Hypothalamus (tissue), 51 donors: Measurements from ENCODE around the gene NPY2R.
A peak's percentile ranks its signal among the peaks of the same experiment; 100 is the strongest.

Experiments
- DNase-seq, 51 donors: peaks; one replicate each; lab custom pipeline; 2025; lab: John Stamatoyannopoulos, UW

The NPY2R gene, protein sequence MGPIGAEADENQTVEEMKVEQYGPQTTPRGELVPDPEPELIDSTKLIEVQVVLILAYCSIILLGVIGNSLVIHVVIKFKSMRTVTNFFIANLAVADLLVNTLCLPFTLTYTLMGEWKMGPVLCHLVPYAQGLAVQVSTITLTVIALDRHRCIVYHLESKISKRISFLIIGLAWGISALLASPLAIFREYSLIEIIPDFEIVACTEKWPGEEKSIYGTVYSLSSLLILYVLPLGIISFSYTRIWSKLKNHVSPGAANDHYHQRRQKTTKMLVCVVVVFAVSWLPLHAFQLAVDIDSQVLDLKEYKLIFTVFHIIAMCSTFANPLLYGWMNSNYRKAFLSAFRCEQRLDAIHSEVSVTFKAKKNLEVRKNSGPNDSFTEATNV

DNA sequence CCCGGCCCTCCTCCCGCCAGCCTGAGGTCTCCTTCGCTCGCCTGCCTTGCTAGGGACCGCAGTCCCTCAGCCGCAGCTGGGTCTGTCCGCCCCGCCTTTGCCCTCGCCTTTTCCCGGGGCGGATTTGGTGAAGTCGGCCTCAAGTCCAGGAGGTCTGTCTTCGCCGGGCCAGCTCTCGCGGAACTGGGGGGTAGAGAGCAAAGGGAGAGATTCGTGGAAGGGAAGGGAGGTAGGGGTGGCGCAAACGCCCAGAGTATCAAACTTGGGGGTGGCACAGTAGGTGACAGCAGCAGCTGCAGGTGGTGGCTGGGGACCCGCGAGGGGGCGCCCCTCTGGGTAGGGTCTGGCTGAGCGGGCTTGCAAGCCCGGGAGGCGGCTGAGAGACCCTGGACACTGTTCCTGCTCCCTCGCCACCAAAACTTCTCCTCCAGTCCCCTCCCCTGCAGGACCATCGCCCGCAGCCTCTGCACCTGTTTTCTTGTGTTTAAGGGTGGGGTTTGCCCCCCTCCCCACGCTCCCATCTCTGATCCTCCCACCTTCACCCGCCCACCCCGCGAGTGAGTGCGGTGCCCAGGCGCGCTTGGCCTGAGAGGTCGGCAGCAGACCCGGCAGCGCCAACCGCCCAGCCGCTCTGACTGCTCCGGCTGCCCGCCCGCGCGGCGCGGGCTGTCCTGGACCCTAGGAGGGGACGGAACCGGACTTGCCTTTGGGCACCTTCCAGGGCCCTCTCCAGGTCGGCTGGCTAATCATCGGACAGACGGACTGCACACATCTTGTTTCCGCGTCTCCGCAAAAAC is at the start of gene NPY2R:
Gene NPY2R (plus strand): TSS at position 379 of the 797 bp plus-strand sequence. CDS start 5,304 bp downstream, outside the sequence.
- DNase-seq = peak in 11 of 51 donors; percentile 2 to 32 (median 9)

DNA sequence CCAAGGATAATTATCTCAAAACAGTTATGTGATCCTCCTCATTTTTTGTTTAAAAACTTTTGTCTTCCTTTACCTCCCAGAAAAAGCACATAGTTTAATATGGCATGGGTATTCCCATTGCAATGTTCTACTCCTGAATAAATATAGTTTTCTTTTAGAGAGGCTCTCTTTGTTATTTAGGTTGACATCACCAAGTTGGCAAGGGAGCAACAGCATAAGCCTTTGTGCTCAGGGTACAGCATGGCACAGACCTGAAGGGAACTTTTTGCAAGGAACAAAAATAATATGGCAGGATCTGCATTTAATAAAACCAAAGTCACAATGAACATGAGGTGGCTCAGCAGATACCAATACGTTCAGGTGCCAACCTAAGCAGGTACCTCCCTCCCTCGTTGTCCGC is 47.1 kb upstream of the NPY2R start:
- DNase-seq = peak in 1 of 51 donors; percentile 30

DNA sequence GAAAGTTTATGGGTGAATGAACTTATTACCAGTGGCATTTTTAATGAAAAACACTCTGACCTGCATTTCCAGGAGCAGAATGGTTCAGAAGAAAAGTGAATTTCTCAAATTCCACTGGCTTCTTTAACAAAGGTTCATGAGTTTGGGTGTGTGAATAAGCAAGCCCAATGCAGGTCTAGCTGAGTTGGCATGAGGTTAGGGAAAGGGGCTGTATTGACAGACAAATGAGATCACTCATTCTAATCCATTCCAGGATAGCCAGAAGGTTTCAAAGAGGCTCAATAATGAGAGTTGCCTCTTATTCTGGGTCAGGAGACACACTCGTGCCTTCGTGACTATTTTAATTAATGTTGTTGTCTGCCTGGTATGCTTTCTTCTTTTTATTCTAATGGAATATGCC is 43.7 kb upstream of the NPY2R start:
- DNase-seq = no peak

DNA sequence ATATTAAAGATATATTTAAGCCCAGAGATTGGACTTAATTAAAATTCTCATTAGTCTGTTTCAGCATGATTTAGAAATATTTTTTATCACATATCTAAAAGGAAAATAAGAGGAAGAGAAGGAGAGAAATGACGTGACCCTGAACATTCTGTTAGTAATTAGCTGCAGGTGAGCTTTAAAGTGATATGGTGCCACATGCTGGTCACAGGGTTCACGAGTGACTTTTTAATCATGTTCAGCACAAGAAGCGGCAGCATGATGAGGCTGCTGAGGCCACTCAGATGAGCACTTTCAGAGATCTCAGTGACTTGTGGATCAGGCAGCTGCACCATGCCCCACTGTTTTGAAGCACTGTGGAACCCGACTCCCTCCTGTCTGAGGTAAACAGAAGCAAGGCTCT is 37.9 kb upstream of the NPY2R start:
- no peak for DNase-seq

DNA sequence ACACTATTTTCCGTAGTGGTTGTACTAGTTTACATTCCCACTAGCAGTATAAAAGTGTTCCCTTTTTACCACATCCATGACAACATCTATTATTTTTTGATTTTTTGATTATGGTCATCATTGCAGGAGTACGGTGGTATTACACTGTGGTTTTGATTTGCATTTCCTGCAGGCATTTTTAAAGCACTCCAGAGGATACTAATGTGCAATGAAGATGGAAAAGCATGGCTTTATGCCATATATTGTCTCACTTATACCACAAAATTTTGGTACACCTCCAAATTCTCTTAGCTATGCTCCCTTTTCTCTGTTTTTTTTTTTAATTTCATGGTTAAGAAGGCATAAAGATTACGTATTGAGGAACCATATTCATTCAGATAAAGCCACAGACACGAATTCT is 35.1 kb upstream of the NPY2R start:
- DNase-seq = no peak

DNA sequence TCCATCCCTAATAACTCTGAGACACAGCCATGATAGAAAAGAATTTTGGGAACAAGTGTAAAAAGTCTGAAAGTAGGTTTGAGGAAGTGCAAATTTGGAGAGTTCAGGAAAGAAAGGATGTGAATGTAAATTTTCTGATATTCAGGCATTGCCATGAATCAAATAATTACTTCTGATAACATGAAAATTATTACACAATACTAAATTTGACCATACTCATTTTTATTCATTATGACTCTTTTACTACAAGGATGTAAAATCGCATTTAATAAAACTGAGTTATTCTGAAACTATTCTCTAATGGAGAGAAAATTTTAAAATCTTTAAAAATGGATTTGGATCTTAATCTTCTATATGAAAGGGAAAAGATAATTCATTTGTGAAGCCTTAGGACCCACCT is 33.8 kb upstream of the NPY2R start:
- DNase-seq = no peak

DNA sequence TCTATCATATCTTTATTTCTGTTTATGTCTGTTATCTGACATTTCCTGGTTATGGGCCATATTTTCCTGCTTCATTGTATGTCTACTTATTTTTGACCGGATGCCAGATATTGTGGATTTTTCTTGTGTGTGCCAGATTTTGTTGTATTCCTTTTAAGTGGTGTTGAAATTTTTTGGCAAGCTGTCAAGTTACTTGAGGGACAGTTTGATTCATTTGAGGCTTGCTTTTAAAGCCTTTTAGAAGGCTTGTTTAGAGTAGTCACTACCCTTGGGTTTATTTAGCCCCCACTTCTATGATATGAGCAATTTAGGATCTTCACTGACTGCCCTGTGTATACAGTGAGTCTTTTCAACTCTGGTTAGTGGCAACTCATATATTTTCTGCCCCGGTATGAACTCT is 29.2 kb upstream of the NPY2R start:
- no peak for DNase-seq

DNA sequence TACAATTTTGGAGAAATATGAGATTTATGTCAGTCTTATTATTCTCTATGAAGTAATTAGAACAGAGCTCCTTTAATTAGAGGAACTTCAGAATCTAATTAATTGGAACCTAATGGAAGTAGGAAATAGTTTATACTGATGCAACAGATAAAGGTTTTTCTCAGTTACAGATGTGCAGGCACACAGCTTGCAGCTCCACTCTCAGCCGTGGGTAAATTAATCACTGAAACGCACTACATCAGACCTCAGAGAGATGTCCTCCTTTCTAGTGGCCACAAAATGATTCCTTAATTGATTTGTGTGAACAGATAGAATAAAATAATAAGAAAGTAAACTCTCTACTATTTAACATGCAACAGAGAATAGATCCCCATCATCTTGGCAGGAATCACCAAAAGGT is 21.5 kb upstream of the NPY2R start:
- no peak for DNase-seq

DNA sequence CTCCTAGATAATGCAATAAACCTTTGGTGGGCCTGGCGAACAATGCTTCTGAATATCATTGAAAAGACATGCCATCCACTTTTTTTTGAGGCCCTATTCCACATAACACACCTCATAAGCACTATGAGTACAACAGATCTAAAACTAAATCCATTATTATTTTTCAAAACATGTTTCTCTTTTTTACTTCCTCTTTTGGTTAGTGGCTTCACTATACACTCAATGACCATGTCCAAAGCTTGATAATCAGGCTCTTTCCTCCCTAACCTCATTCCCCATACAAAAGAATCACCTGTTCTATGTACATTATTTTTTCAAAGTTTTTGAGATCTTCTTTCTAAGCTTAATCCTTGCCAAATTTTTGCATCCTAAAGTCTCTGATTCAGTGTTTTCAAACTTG is 20.4 kb upstream of the NPY2R start:
- no peak for DNase-seq

DNA sequence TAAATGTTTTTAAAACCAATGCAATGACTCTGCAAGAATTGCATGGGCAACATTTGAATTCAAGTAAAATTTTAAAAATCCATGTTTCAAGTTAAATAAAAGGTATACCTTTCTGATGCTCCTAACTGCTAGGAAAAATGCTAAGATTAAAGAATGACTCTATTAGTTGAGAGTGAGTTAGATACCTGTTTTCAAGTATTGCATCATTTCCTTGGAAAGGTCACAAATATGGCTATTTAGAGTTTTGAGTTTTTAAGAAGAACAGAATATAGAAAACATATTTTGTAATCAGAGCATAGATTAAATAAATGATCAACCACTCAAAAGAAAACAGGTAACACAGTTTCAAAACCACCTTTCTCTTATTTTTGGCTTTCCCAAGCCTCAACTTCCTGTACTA is 18.3 kb upstream of the NPY2R start:
- DNase-seq = no peak

DNA sequence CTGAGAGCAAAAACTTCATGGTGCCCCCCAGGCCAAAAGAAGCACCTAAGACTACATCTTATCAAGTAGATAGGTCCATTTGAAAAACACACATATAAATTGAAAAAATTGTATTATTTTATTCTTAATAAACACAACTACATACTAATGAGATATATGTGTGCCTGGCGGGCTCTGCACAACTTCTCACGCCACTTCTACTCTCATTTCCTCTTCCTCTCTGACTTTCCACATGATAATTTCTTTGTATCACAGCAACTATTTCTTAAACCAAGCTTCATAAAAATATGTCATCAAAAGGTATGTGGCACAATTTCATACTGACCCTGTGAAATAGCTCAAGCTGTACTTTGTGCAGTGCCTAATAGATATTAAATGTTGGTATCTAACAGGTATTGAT is 10.7 kb upstream of the NPY2R start:
- DNase-seq = no peak

DNA sequence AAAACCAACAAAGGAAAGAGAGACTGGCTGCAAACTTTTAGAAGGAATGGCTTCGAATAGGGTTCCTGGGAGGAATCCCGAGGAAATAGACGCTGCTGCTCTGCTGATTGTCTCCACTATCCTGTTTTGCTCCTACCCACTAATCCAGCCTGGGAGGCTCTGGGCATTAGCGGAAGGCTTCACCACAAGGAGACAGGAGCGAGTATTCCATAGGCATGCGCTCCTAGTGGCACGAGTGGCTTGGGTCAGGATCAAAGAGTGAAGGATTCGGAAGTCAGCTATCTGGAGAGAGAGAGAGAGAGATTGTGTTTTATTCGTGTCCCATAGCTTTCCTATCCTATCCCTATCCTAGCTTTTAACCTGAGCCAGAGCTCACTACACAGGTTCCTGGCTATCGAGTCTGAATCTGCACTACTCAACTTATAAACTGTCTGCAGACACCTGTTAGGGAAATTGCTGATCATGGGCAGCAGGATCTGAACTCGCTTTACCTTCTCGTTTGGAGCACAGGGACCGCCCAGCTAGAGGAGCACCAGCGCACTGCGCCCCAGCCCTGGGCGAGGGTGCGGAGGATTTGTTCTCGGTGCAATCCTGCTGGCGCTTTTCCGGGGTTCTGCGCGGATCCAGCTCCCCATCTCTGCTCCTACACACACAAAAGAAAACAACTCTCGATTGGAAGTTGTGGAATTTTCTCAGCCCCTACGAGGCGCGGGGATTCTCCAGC is 740 bp upstream of the NPY2R start:
- DNase-seq = peak in 7 of 51 donors; percentile 0 to 30 (median 11)

DNA sequence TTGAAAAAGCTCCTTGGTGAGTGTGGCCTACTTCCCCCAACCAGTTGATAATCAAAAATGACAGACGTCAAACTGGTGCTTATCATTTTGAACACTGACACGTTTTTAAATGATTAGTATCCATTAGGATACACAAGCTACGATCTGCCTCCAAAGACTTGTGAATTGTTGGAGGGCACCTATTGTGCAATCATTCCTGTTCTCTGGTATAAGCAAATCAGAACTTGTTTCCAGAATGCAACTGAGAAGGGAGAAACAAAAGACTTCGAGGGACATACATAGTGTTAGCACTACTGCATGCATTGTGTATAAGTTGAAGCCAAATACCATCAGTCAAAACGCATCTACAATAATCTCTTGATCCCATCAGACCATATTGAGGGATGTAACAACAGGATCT is 11.6 kb downstream of the NPY2R start:
- DNase-seq = no peak

DNA sequence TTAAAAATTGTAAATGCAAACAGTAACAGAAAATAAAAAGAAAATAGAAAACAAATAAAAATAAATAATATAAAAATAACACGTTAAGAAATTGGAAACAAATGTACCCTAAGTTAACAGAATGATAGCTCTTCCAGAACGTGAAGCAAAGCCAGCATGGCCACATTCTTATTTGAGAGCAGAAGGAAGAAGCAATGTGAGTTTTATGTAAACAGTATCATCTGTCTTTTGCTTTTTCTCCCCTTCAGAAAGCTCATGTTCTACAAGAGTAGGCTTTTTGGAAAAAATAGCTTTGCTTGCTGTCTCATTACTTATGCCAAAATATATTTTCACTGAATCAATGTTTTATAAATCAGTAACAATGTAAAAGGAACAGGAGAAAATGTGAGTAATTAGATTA is 18.7 kb downstream of the NPY2R start:
- DNase-seq = no peak

DNA sequence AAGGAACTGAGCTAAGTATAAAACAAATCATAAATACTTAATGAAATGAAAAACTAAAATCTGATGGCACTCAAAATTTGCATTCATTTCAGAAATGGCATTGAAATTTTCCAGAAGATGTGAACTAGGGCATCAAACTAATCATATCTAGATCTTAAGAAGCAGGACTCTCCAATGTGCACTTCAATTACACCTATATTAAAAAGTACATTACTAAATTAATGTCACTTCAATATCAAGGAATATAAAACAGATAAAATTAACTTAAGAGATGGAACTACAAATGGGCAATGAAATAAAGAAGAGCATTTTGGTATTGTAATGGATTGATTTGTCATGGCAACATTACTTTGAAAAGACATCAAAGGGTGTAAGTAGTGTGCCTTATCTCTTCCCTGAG is 20.3 kb downstream of the NPY2R start:
- no peak for DNase-seq

DNA sequence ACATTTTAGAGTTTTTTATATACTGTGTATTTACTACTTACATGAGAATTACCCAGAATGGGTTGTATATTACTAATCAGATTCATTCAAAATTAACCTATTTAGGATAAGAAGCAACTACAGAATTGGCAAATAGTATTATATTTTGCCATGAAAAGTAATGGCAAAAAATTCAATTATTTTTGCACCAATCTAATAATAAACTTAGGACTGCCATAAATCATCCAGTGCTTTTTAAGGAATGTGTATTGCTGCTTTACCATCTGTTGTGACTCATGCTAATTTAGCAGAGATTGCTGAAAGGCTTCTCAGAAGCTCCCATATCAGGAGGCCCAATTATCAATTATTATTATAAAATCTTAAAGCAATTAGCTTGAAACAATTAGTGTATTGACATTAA is 24.0 kb downstream of the NPY2R start:
- no peak for DNase-seq

DNA sequence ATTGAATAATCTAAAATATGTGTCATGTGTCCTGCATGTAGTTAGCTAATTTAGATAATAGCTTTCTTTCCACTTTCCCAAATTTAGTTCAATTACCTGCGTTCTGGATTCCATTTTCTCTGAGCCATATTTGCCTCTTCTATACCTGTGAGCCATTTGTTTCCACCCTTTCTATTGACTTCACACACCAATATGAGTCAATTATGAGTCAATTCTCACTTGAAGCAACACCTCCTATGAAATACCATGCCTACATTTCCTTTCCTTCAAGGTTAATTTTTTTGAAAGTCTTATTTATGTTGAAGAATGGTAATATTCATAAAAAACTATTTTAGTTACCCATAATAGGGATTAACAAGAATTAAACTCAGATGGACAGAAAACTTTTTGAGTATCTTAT is 25.8 kb downstream of the NPY2R start:
- DNase-seq = no peak

DNA sequence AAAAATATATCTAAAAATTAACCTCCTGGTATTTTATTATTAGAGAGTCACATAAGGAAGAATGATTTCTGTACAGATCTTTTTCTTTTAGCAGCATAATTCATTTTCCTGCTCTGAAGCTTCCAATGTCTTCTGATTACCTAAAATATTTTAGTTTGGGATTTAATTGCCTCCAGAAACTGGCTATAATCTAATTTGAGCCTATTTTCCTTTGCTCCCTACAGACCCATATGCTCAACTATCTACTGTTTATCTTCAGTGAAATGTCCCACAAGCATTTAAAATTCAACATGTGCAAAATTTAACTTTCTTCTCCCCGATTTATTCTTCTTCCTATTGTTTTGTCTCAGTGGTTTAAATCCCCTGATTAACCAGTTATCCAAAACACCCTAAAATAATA is 29.1 kb downstream of the NPY2R start:
- DNase-seq = no peak

DNA sequence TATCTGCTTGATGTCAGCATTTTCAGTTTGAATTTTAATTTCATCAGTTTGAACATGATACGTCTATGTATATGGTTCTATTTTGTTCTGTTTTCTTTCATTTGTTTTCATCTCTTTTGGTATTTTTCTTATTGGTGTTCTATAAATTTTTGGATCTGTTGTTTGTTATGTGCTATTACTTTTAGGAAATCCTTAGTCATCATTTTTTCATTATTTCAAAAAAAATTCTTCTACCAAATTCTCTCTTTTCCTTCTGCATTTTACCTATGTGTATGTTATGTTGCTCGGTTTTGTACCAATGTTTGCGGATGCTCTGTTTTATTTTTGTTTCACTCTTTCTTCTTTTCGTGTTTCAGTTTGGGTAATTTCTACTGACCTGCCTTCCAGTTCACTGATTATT is 32.8 kb downstream of the NPY2R start:
- DNase-seq = no peak

DNA sequence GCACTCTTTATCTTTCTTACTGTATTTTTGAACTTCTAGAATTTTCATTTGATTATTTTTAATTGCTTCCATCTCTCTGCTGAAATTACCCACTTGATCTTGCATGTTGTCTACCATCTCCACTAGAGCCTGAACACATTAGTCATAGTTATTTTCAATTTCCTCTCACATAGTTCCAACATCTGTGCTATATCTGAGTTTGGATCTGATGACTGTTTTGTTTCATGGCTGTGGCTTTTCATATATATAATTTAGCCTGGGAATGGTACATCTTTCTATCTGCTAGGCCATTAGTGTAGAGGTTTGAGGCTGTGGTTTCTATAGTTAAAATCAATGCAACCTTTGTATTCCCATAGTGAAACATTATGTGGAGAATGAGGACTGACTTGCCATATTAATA is 33.2 kb downstream of the NPY2R start:
- DNase-seq = no peak

DNA sequence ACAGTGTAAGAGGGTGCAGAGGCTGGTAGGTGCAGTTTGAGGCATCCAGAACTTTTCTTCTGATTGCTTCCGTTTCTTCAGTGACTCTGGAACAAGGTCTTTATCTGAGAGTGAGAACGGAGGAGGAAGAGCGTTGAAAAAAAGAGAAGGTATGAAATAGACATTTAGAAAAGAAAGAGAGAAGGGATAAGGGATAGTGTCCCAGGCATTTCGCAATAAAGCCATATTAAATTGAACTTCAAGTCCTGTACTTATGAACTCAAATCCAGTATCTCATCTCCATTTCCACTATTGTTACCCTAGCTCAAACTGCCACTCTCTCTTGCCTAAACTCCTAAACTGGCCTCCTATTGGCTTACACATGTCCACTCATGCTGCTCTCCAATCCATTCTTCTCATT is 36.7 kb downstream of the NPY2R start:
- no peak for DNase-seq
